ENCODE results near the gene MRTFB.

DNA sequence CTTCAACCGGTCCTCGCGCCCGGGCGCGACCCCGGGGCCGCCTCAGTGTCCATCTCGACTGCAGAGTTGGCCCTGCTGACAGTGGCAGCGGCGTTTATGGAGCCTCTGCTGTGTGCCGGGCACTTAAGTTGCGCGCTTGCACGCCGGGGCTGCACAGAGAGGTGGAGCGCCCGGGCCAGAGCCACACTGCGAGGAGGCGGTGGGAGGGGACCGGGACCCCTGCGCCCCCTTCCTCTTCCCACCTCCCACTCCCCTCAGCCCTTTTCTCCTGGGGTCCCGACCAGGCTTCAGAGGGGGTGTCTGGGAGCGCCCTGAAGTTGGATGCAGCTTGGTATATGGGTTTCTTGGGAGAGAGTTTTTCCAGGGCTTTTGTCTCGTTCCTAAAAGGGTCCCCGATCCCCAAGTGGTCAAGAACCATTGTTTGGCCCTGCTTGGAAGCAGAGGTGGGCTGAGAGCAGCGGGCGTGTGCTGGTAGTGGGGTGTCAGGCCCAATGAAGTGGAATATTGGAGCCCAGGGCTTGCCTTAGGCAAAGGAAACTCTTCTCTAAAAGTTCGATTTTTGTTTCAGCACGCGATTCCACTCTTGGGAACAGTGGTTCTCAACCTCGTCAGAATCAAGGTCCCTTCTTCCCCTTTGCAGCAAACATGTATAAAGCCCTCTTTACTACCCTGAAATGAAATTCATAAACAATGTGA, 605 bp downstream of the MRTFB start:
- TF ChIP-seq, protein P1, sequence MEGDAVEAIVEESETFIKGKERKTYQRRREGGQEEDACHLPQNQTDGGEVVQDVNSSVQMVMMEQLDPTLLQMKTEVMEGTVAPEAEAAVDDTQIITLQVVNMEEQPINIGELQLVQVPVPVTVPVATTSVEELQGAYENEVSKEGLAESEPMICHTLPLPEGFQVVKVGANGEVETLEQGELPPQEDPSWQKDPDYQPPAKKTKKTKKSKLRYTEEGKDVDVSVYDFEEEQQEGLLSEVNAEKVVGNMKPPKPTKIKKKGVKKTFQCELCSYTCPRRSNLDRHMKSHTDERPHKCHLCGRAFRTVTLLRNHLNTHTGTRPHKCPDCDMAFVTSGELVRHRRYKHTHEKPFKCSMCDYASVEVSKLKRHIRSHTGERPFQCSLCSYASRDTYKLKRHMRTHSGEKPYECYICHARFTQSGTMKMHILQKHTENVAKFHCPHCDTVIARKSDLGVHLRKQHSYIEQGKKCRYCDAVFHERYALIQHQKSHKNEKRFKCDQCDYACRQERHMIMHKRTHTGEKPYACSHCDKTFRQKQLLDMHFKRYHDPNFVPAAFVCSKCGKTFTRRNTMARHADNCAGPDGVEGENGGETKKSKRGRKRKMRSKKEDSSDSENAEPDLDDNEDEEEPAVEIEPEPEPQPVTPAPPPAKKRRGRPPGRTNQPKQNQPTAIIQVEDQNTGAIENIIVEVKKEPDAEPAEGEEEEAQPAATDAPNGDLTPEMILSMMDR (IDR thresholded peaks at IDR 0.05; ENCODE audit: extremely low read depth in 1 of 2, insufficient read depth in 1 of 2, low read depth in 1 of 2, low read length in 2 of 2): no peak
- TF ChIP-seq POLR2A (IDR thresholded peaks at IDR 0.05; ENCODE audit: low read depth, low read length) (no peak), JUN (IDR thresholded peaks at IDR 0.05; ENCODE audit: borderline replicate concordance, insufficient read depth, insufficient read length, low read depth) (no peak)

Data from endothelial cell of umbilical vein (primary cell).